Retinal pigment epithelial cell (primary cell): ENCODE data around the gene TOM1L2.
"Not testable (repeated sequence)": the region's sequence is repeated elsewhere in the genome, so short reads cannot be mapped to it uniquely, and the experiment has no call there.

Source experiments
- DNase-seq: peaks from one replicate; pipeline ENCODE4 v3.0.0-alpha.2; 2010; ENCODE audit warnings: low read depth
- H3K4me3 ChIP-seq: 2 replicates; pipeline ENCODE4 v1.5.1; 2011; ENCODE audit warnings: mild to moderate bottlenecking, low read length, control low read depth, moderate library complexity
- CTCF ChIP-seq: conservative IDR thresholded peaks from 2 replicates; pipeline ENCODE4 v1.5.1; 2011; ENCODE audit warnings: low read depth, low read length, control low read depth, inconsistent platforms

TOM1L2 gene

GRCh38 chr17:18005496-18005895 is 33.3 kb upstream of the TOM1L2 start:
- no peak for DNase-seq
- H3K4me3 ChIP-seq = no peak overlapping the region
- TF ChIP-seq CTCF = no peak

- H3K4me3 ChIP-seq = no peak overlapping the region
- TF ChIP-seq CTCF = peak; percentile 41
- DNase-seq = no peak
These were observed 32.7 kb upstream of the TOM1L2 start for GRCh38 chr17:18004884-18005305.

- no peak overlapping the region for H3K4me3 ChIP-seq
- TF ChIP-seq CTCF = no peak
- no peak for DNase-seq
These were observed 32.1 kb upstream of the TOM1L2 start for GRCh38 chr17:18004345-18004744.

- no peak for DNase-seq
- no peak for TF ChIP-seq CTCF
- no peak overlapping the region for H3K4me3 ChIP-seq
These were observed 30.0 kb upstream of the TOM1L2 start for GRCh38 chr17:18002171-18002570.

- TF ChIP-seq CTCF = no peak
These were observed 27.8 kb upstream of the TOM1L2 start for GRCh38 chr17:18000030-18000408.

GRCh38 chr17:17999364-18000029 is 27.3 kb upstream of the TOM1L2 start:
- no peak for DNase-seq
- no peak for TF ChIP-seq CTCF
- H3K4me3 ChIP-seq = no peak overlapping the region

More at GRCh38 chr17:18000030-18000408, 27.8 kb upstream of the TOM1L2 start:
- H3K4me3 ChIP-seq = no peak overlapping the region
- no peak for DNase-seq

GRCh38 chr17:17998934-17999333 is 26.7 kb upstream of the TOM1L2 start:
- H3K4me3 ChIP-seq = no peak overlapping the region
- no peak for DNase-seq
- no peak for TF ChIP-seq CTCF

- not testable (repeated sequence) for DNase-seq, H3K4me3 ChIP-seq
These were observed 23.7 kb upstream of the TOM1L2 start for GRCh38 chr17:17995887-17996286.
